Trophoblast cell (in vitro differentiated cells and primary cell): ENCODE measurements around the gene TNIK.

ENCODE experiments used
- DNase-seq, 2 donors: peaks; one replicate each; pipeline ENCODE4 v3.0.0-alpha.2; 2016
- H2AFZ ChIP-seq: 2 replicates; pipeline ENCODE4 v1.6.1; 2013; ENCODE audit warnings: low read length, moderate library complexity, mild to moderate bottlenecking; ENCODE audit not compliant: insufficient read depth, poor library complexity
- H2AK5ac ChIP-seq: 2 replicates; pipeline ENCODE4 v1.6.1; 2013; ENCODE audit warnings: mild to moderate bottlenecking, low read length
- H2BK120ac ChIP-seq: 2 replicates; pipeline ENCODE4 v1.6.1; 2013; ENCODE audit warnings: low read length, mild to moderate bottlenecking, moderate library complexity; ENCODE audit not compliant: insufficient read depth, poor library complexity
- H2BK12ac ChIP-seq: 2 replicates; pipeline ENCODE4 v1.6.1; 2013; ENCODE audit warnings: mild to moderate bottlenecking, low read length, moderate library complexity
- H2BK5ac ChIP-seq: 2 replicates; pipeline ENCODE4 v1.6.1; 2013; ENCODE audit warnings: low read length, low read depth, moderate library complexity, mild to moderate bottlenecking; ENCODE audit not compliant: poor library complexity
- H3K14ac ChIP-seq: 2 replicates; pipeline ENCODE4 v1.6.1; 2013; ENCODE audit warnings: mild to moderate bottlenecking, low read length
- H3K18ac ChIP-seq: 2 replicates; pipeline ENCODE4 v1.6.1; 2013; ENCODE audit warnings: mild to moderate bottlenecking, low read length
- H3K23ac ChIP-seq: 2 replicates; pipeline ENCODE4 v1.6.1; 2013; ENCODE audit warnings: low read length
- H3K27ac ChIP-seq: 2 replicates; pipeline ENCODE4 v1.5.1; 2013; ENCODE audit warnings: low read depth, mild to moderate bottlenecking, inconsistent platforms, low read length, moderate library complexity
- H3K27me3 ChIP-seq: 2 replicates; pipeline ENCODE4 v1.6.1; 2013; ENCODE audit warnings: inconsistent platforms, mild to moderate bottlenecking, low read length, moderate library complexity; ENCODE audit not compliant: insufficient read depth
- H3K36me3 ChIP-seq, 2 experiments: 1 replicate in 1 of 2; 2 replicates in 1 of 2; pipeline ENCODE4 v1.6.1; 2013; ENCODE audit warnings: low read length in 2 of 2, mild to moderate bottlenecking in 2 of 2, moderate library complexity in 1 of 2; ENCODE audit not compliant: insufficient read depth in 2 of 2, control insufficient read depth in 1 of 2
- H3K4ac ChIP-seq: 2 replicates; pipeline ENCODE4 v1.6.1; 2013; ENCODE audit warnings: low read depth, mild to moderate bottlenecking, low read length, moderate library complexity
- H3K4me1 ChIP-seq, 2 experiments: 1 replicate in 1 of 2; 2 replicates in 1 of 2; pipeline ENCODE4 v1.6.1; 2013; ENCODE audit warnings: low read length in 2 of 2, mild to moderate bottlenecking in 2 of 2, moderate library complexity in 1 of 2; ENCODE audit not compliant: insufficient read depth in 2 of 2, control insufficient read depth in 1 of 2
- H3K4me2 ChIP-seq: 2 replicates; pipeline ENCODE4 v1.6.1; 2013; ENCODE audit warnings: inconsistent platforms, mild to moderate bottlenecking, low read length, moderate library complexity
- H3K4me3 ChIP-seq: 2 replicates; pipeline ENCODE4 v1.5.1; 2013; ENCODE audit warnings: mild to moderate bottlenecking, low read depth, low read length, inconsistent platforms
- H3K79me1 ChIP-seq: one replicate; pipeline ENCODE4 v1.6.1; 2013; ENCODE audit warnings: low read length
- H3K79me2 ChIP-seq: 2 replicates; pipeline ENCODE4 v1.6.1; 2013; ENCODE audit warnings: low read length, mild to moderate bottlenecking; ENCODE audit not compliant: control insufficient read depth, insufficient read depth, poor library complexity
- H3K9ac ChIP-seq: 2 replicates; pipeline ENCODE4 v1.6.1; 2013; ENCODE audit warnings: mild to moderate bottlenecking, low read length
- H3K9me3 ChIP-seq: 2 replicates; pipeline ENCODE4 v1.6.1; 2013; ENCODE audit warnings: low read depth, mild to moderate bottlenecking, control low read depth, inconsistent platforms, low read length; ENCODE audit not compliant: insufficient read depth
- H4K12ac ChIP-seq: 2 replicates; pipeline ENCODE4 v1.6.1; 2013; ENCODE audit warnings: low read depth, mild to moderate bottlenecking, low read length, moderate library complexity
- H4K8ac ChIP-seq: 2 replicates; pipeline ENCODE4 v1.6.1; 2013; ENCODE audit warnings: low read depth, mild to moderate bottlenecking, low read length, moderate library complexity
- H4K91ac ChIP-seq: one replicate; pipeline ENCODE4 v1.6.1; 2013; ENCODE audit warnings: low read depth, mild to moderate bottlenecking, low read length, moderate library complexity
- WGBS: extraction: QIAGEN DNeasy Blood & Tissue Kit; methylation state at CpG from one replicate; pipeline ENCODE4 v1.1.7; 2013; ENCODE audit warnings: missing lambda C conversion rate; ENCODE audit not compliant: insufficient read length, insufficient coverage; ENCODE audit errors: extremely low coverage; 5-methylcytosine and 5-hydroxymethylcytosine counted together

Gene TNIK

DNA sequence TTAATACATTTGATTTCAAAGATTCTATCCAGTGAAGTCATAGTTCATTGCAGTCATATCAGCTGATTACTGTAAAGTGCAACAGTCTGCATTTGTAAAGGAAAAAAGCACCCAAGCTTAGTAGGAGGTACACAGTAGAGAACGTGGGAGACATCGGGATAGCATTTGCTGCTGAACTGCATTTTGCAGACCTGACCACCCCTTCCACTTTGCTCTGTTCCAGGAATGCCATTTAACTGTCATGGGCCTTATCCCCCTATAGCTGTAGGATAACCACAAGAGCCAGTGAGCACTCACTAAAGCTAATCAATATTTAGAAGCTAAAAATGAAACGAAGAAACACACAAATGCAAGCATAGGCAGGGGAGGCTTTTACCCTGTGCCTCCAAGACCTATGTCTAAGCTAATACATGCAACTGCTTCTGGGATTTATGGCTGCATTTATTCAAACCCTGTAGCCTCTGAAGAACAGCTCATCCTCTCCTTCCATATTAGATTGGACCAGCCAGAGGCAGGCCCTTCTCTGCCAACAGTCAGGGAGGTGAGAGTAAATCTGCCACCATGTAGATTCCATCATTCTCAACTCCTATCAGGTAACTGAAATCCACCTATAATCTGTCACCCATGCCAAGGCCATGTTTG lies 23.0 kb downstream of the TNIK start:
- H3K18ac ChIP-seq, result no peak overlapping the region
- H3K27me3 ChIP-seq, result no peaks in the 10 kb centered on the region
- no peak overlapping the region for H3K4me2 ChIP-seq
- no peak for DNase-seq
- no peak overlapping the region for H4K12ac ChIP-seq
- no peaks in the 10 kb centered on the region for H3K4me1 ChIP-seq
- no peak overlapping the region for H4K8ac ChIP-seq
- H3K4me3 ChIP-seq, result no peak overlapping the region
- H2AK5ac ChIP-seq, result no peak overlapping the region
- no peaks in the 10 kb centered on the region for H3K79me2 ChIP-seq
- no peaks in the 10 kb centered on the region for H3K79me1 ChIP-seq
- H3K27ac ChIP-seq, result no peak overlapping the region
- H3K23ac ChIP-seq, result no peak overlapping the region
- no peak overlapping the region for H2AFZ ChIP-seq
- H3K4ac ChIP-seq, result no peak overlapping the region
- no peak overlapping the region for H2BK12ac ChIP-seq
- no peak overlapping the region for H4K91ac ChIP-seq
- H2BK120ac ChIP-seq, result no peak overlapping the region
- no peak overlapping the region for H3K9ac ChIP-seq
- no peaks in the 10 kb centered on the region for H3K9me3 ChIP-seq
- no peaks in the 10 kb centered on the region for H3K36me3 ChIP-seq
- H2BK5ac ChIP-seq, result no peak overlapping the region
- WGBS, result no CpG with 5 or more reads among the region's 3 CpGs
- H3K14ac ChIP-seq, result no peak overlapping the region

- no peak overlapping the region for H4K8ac ChIP-seq
- no peaks in the 10 kb centered on the region for H3K9me3 ChIP-seq
- H4K12ac ChIP-seq, result no peak overlapping the region
- no peak overlapping the region for H3K14ac ChIP-seq
- no peaks in the 10 kb centered on the region for H3K36me3 ChIP-seq
- DNase-seq, result no peak
- no peak overlapping the region for H2BK120ac ChIP-seq
- no peak overlapping the region for H2AFZ ChIP-seq
- H3K79me1 ChIP-seq, result no peaks in the 10 kb centered on the region
- H3K23ac ChIP-seq, result no peak overlapping the region
- no peak overlapping the region for H3K27ac ChIP-seq
- H3K4me1 ChIP-seq, result no peaks in the 10 kb centered on the region
- no peak overlapping the region for H3K9ac ChIP-seq
- H3K18ac ChIP-seq, result no peak overlapping the region
- no peaks in the 10 kb centered on the region for H3K79me2 ChIP-seq
- H2BK12ac ChIP-seq, result no peak overlapping the region
- H4K91ac ChIP-seq, result no peak overlapping the region
- H3K4me3 ChIP-seq, result no peak overlapping the region
- no peak overlapping the region for H2AK5ac ChIP-seq
- no peak overlapping the region for H3K4me2 ChIP-seq
- WGBS, result no CpG with 5 or more reads among the region's 3 CpGs
- no peak overlapping the region for H3K4ac ChIP-seq
- no peak overlapping the region for H2BK5ac ChIP-seq
- no peaks in the 10 kb centered on the region for H3K27me3 ChIP-seq
Measured at GRCh38 chr3:171436380-171436779, 23.8 kb downstream of the TNIK start.

DNA sequence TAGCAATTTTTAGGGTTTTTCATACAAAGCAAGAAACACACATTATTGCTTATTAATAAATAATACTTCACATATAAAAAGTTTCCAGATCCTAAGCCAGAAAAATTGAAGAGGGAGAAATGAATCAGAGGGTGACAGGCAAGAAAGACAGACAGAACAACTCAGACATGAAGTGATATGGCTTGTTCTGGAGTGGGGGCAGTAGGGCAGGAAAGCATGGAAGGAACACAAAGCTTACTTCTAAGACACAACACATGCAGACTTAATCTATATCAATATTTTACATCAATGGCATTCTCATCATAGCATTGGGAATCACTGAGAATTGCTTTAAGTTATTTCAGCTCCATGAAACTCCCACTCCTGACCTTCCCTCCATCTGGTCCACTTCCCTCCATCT lies 24.4 kb downstream of the TNIK start:
- Histone ChIP-seq H3K4me1 (no peaks in the 10 kb centered on the region), H2BK5ac (no peak overlapping the region), H2BK12ac (no peak overlapping the region), H3K36me3 (no peaks in the 10 kb centered on the region), H3K4me2 (no peak overlapping the region), H2AK5ac (no peak overlapping the region), H2BK120ac (no peak overlapping the region), H2AFZ (no peak overlapping the region), H3K14ac (no peak overlapping the region), H3K4ac (no peak overlapping the region), H3K79me1 (no peaks in the 10 kb centered on the region), H3K9me3 (no peaks in the 10 kb centered on the region), H3K4me3 (no peak overlapping the region), H3K9ac (no peak overlapping the region), H3K23ac (no peak overlapping the region), H3K27me3 (no peaks in the 10 kb centered on the region), H3K18ac (no peak overlapping the region), H3K79me2 (no peaks in the 10 kb centered on the region), H4K12ac (no peak overlapping the region), H4K8ac (no peak overlapping the region), H3K27ac (no peak overlapping the region), H4K91ac (no peak overlapping the region)
- no peak for DNase-seq

GRCh38 chr3:171435143-171435542 lies 25.1 kb downstream of the TNIK start:
- H3K9ac ChIP-seq, result no peak overlapping the region
- no peaks in the 10 kb centered on the region for H3K9me3 ChIP-seq
- H3K4ac ChIP-seq, result no peak overlapping the region
- H2BK12ac ChIP-seq, result no peak overlapping the region
- no peaks in the 10 kb centered on the region for H3K79me1 ChIP-seq
- H3K36me3 ChIP-seq, result no peaks in the 10 kb centered on the region
- H3K4me3 ChIP-seq, result no peak overlapping the region
- H3K4me1 ChIP-seq, result no peaks in the 10 kb centered on the region
- H2BK5ac ChIP-seq, result no peak overlapping the region
- H3K14ac ChIP-seq, result no peak overlapping the region
- no peak for DNase-seq
- H3K4me2 ChIP-seq, result no peak overlapping the region
- no peak overlapping the region for H4K8ac ChIP-seq
- H2AK5ac ChIP-seq, result no peak overlapping the region
- H3K18ac ChIP-seq, result no peak overlapping the region
- H3K27me3 ChIP-seq, result no peaks in the 10 kb centered on the region
- H3K79me2 ChIP-seq, result no peaks in the 10 kb centered on the region
- no peak overlapping the region for H2BK120ac ChIP-seq
- WGBS, result no CpG with 5 or more reads among the region's 1 CpG
- H3K27ac ChIP-seq, result no peak overlapping the region
- H3K23ac ChIP-seq, result no peak overlapping the region
- no peak overlapping the region for H2AFZ ChIP-seq
- H4K12ac ChIP-seq, result no peak overlapping the region
- H4K91ac ChIP-seq, result no peak overlapping the region
